ENCODE measurements around the gene EYA2.

- no peak for TF ChIP-seq CTCF (IDR thresholded peaks at IDR 0.05)
- no peak for TF ChIP-seq POLR2A (IDR thresholded peaks at IDR 0.05)
These were observed 196.2 kb downstream of the EYA2 start for GRCh38 chr20:47090835-47091234.
